AG09309 (cell line): Measurements from ENCODE around the gene CASP8AP2.
"Not testable (repeated sequence)": the region's sequence is repeated elsewhere in the genome, so short reads cannot be mapped to it uniquely, and the experiment has no call there.

ENCODE experiments used
- DNase-seq: peaks from one replicate; pipeline ENCODE4 v3.0.0-alpha.2; 2010; ENCODE audit warnings: low read depth
- H3K4me3 ChIP-seq: 2 replicates; pipeline ENCODE4 v1.5.1; 2011; ENCODE audit warnings: mild to moderate bottlenecking, low read depth, low read length, moderate library complexity; ENCODE audit not compliant: control insufficient read depth
- CTCF ChIP-seq: IDR thresholded peaks from 2 replicates; pipeline ENCODE4 v1.5.1; 2011; ENCODE audit warnings: mild to moderate bottlenecking, low read depth, low read length, inconsistent platforms; ENCODE audit not compliant: insufficient read depth, control insufficient read depth; ENCODE audit errors: missing control alignments

The CASP8AP2 gene

GRCh38 chr6:89829472-89830169, at the start of gene CASP8AP2:
CASP8AP2 (plus strand) TSS chr6:89829880.
- TF ChIP-seq CTCF, result no peak
- peak; percentile 96 for DNase-seq

GRCh38 chr6:89781070-89782034, 48.3 kb upstream of the CASP8AP2 start:
- H3K4me3 ChIP-seq, result no peak overlapping the region
- TF ChIP-seq CTCF, result no peak
- DNase-seq, result no peak

More at GRCh38 chr6:89829472-89830169, at the start of gene CASP8AP2:
- peak within 1 kb of the TSS; percentile 99 for H3K4me3 ChIP-seq

- DNase-seq, result no peak
- TF ChIP-seq CTCF, result no peak
- H3K4me3 ChIP-seq, result no peak overlapping the region
Measured at GRCh38 chr6:89782222-89782621, 47.5 kb upstream of the CASP8AP2 start.

- not testable (repeated sequence) for DNase-seq, H3K4me3 ChIP-seq
Measured at GRCh38 chr6:89783293-89783692, 46.4 kb upstream of the CASP8AP2 start.

- DNase-seq, result no peak
- H3K4me3 ChIP-seq, result no peak overlapping the region
- no peak for TF ChIP-seq CTCF
Measured at GRCh38 chr6:89784838-89785237, 44.8 kb upstream of the CASP8AP2 start.

- no peak for TF ChIP-seq CTCF
- no peak overlapping the region for H3K4me3 ChIP-seq
Measured at GRCh38 chr6:89786970-89787369, 42.7 kb upstream of the CASP8AP2 start.

More at GRCh38 chr6:89786970-89787369, 42.7 kb upstream of the CASP8AP2 start:
- DNase-seq, result no peak
